Hindlimb muscle (tissue), 1 donor: Measurements from ENCODE around the gene LYPD8. TPM values are rescaled to one million over a fixed set of nuclear protein-coding genes. Genes with fewer than 3 reads are reported as not detected.

Source experiments
- DNase-seq: peaks from one replicate; pipeline ENCODE4 v3.0.0-alpha.2; 2013
- polyA plus RNA-seq: library from polyadenylated mRNA; unstranded; fragments of 120-200 nt; gene quantifications from one replicate; pipeline ENCODE4 v1.2.1, GENCODE V29; 2013; ENCODE audit not compliant: insufficient read length

The LYPD8 gene
- polyA plus RNA-seq, 1 donor: not detected

GRCh38 chr1:248756636-248757035 lies 1.1 kb upstream of the LYPD8 start:
- DNase-seq: no peak

DNA sequence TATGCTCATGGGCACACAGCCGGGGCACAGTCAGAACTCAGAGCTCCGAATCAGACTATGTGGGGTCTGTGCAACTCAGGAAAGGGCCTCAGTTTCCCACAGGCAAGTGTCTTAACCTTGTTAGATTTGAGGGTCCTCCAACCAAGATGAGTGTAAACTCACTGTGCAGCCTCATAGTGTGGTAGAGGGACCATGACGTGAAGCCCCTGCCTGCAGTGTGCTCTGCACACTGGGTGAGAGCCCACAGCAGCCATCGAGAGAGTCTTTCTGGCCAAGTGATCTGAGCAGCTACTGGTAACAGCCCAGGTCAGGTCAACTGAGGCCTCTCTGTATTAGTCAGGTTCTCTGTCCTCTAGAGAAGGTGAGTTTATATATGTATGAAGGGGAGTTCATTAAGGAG lies 592 bp upstream of the LYPD8 start:
- no peak for DNase-seq

- no peak for DNase-seq
Measured at GRCh38 chr1:248753708-248754280, 1.8 kb downstream of the LYPD8 start.

DNA sequence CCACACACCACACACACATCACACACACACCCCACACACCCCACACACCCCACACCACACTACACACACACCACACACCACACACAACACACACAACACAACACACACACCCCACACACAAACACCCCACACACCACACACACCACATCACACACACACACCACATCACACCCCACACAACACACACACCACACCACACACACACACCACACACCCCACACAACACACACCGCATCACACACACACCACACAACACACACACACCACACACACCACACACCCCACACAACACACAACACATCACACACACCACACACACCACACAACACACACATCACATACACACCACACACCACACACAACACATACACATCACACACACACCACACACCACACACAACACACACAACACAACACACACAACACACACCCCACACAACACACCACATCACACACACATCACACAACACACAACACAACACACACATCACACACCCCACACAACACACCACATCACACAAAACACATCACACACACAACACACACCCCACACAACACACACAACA lies 2.4 kb downstream of the LYPD8 start:
- no peak for DNase-seq

GRCh38 chr1:248752161-248753028 lies 3.2 kb downstream of the LYPD8 start:
- no peak for DNase-seq

DNA sequence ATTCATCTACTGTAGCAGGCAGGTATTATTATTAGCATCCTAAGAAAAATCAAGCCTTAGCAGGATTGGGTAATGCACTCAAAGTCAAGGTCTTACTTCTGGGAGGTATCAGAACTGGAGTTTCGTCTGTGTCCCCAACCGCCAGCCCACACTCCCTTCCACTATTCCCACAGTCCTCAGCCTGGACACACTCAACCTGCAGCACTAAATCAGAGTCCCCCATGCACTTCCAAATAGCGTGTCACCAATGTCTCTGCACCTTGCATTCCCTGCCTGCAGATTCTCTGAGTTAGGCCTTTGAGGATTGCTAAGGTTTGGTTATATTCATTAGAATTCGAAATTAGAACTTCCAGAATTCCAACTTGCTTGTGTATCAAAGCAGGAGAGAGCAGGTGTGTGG lies 3.9 kb downstream of the LYPD8 start:
- DNase-seq: no peak

DNA sequence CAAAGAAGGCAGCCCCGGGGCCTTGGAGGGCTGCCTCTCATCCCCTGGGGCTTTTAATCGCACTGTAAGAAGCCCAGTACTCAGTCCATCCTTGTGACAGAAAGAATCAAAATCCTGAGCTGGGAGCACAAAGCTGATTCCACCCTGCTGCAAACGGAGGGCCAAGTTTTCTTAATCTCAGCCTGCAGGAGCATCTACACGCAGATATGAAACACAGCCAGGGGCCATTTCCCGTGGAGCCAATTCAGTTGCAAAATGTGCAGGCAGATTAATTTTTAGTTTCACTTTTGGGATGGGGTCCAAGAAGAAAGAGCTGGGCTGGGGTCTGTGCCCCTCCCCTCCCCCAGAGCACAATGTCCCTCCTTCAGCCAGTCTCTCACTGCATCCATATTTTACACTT lies 4.4 kb downstream of the LYPD8 start:
- DNase-seq: no peak

DNA sequence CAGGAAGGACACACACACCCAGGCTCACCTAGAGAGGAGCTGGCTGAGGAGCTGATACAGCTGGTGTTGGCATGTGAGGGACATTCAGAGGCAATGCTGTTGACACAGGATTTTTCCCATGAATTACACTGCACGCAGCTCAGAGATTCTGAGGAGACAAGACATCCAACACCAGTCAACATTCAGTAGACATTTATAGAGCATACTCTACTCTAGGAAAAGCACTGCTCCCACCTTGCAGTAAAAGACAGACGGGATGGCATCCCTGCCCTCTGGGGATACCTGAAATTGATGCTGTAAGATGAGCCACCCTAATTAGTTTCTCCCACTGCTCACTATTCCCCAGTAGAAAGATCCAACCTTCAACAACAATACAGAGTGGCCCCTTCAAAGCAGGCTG lies 5.1 kb downstream of the LYPD8 start:
- no peak for DNase-seq

- no peak for DNase-seq
Measured at GRCh38 chr1:248748211-248748610, 7.3 kb downstream of the LYPD8 start.

GRCh38 chr1:248740876-248741275 lies 14.7 kb downstream of the LYPD8 start:
- DNase-seq: no peak

DNA sequence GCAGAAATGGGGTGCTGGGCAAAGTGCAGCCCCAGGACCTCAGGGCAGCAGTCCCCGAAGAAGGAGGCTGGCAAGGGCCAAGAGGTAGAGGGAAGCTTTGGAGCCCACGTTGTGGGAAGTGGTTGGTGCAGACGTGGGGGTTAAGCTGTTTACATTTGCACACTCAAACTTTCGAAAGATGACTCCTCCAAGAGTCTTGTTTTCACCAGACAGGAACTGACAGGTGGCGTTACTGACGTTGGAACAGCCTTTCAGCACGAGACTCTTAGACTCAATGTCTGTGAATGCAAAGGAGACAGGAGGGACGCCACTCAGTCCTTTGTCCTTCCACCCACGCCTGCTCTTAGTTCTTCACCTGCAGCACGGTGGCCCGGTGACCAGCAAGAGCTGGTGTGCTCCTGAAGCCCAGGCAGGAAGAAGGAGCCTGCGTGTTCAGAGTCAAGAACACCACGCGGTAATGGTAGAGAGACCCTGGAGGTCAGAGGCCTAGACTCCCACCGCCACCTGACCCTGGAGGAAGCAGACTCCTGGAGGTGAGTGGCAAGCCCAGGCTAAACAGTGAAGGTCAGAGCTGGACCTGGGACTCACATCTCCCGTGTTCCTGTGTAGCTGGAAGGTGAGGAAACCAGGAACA lies 15.9 kb downstream of the LYPD8 start:
- no peak for DNase-seq

- DNase-seq: no peak
Measured at GRCh38 chr1:248737457-248737856, 18.1 kb downstream of the LYPD8 start.

GRCh38 chr1:248736977-248737376 lies 18.6 kb downstream of the LYPD8 start:
- no peak for DNase-seq

DNA sequence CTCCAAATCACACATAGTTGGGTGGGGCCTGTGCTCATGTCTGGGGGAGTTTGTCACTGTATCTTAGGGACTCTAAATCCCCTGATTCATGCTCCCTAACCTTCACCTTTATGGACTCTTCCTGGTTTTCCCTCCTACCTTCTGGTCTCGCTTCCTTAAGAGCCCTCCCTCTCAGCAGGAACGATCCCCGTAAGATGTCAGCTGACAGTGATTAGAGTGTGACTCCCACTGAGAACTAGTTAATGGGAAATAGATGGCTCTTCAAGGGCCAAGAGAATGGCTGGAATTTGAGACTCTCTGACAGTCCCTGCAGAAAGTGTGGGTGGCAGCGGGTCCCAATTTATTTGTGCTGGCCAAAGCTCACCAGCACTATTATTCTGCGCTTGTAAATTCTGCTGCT lies 22.0 kb downstream of the LYPD8 start:
- DNase-seq: no peak

GRCh38 chr1:248730507-248731335 lies 24.8 kb downstream of the LYPD8 start:
- DNase-seq: no peak

- no peak for DNase-seq
Measured at GRCh38 chr1:248714248-248714647, 41.3 kb downstream of the LYPD8 start.

- no peak for DNase-seq
Measured at GRCh38 chr1:248710305-248710900, 45.2 kb downstream of the LYPD8 start.

DNA sequence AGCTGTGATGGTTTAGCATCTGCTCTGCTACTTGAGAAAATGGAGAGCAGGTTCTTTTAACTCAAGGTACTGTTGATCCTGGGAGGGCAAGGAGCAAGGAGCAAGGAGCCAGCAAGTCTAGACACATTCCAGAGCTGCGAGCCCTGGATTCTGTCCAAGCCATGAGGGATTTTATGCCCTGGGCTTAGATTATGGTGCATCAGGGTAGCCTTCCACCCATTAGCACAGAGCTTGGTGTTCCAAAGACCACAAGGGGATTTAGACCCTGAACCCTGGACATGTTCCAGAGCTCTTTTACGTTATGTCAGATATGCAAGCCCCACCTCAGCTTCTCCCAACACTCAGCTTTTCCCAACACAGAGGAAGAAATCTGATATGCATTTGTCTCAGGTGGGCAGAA lies 51.0 kb downstream of the LYPD8 start:
- DNase-seq: no peak

- no peak for DNase-seq
Measured at GRCh38 chr1:248703674-248704073, 51.9 kb downstream of the LYPD8 start.

GRCh38 chr1:248702714-248703113 lies 52.8 kb downstream of the LYPD8 start, which contains the start of gene OR14I1:
TSS of gene OR14I1 (minus strand) at chr1:248702766.
- no peak for DNase-seq

GRCh38 chr1:248699099-248699498 lies 56.5 kb downstream of the LYPD8 start:
- DNase-seq: no peak

DNA sequence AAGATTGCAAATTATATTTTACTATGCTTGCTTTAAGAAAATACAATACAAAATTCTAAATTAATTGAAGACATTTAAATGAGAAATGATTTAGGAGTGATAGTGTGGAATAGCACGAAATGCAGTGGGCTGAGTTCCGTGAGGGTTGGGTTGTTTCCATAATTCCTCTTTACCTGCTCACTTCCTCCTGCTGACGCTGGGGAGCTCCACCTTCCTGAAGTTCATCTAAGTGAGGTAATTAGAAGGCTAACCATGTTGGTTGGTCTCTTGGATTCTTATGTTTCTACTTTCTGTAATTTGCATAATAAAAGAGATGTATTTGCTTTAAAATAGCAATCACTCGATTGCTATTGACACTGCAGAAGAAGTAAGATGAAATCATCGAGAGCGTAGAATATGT lies 57.7 kb downstream of the LYPD8 start:
- DNase-seq: no peak
